Breast epithelium (tissue), 3 donors: ENCODE measurements around the gene FSIP1.

ENCODE experiments used
- CTCF ChIP-seq, 3 donors: fragments of 450-650 bp; IDR thresholded peaks; one replicate each; pipeline ENCODE4 v1.5.1; 2016 to 2017; ENCODE audit warnings: antibody characterized with exemption in 3 of 3, mild to moderate bottlenecking in 3 of 3, moderate library complexity in 3 of 3
- POLR2A ChIP-seq: fragments of 450-650 bp; IDR thresholded peaks from one replicate; pipeline ENCODE4 v1.6.1; 2016; ENCODE audit warnings: antibody characterized with exemption, mild to moderate bottlenecking, moderate library complexity

DNA sequence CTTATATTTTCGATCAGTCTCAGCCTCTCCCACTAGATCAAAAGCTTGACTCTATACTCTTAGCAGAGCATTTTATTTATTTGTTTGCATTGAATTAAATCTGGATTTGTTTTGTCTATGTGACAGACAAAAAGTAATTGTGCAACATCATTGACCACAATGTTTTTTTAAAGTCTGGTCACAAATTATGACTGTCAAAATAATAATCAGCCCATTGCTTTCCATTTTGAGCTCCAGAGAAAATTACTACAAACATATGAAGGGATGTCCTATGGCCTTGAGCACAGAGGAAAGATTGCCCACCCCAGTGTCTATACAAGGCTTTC lies 82.3 kb downstream of the FSIP1 start:
- TF ChIP-seq CTCF (IDR thresholded peaks at IDR 0.05) (no peak), POLR2A (no peak)
